NCI-H2029 (cell line): ENCODE data around the gene MMUT.
"Not testable (repeated sequence)": the region's sequence is repeated elsewhere in the genome, so short reads cannot be mapped to it uniquely, and the experiment has no call there.

ENCODE experiments used
- DNase-seq: peaks from one replicate; lab custom pipeline; 2025; lab: John Stamatoyannopoulos, UW

MMUT gene

DNA sequence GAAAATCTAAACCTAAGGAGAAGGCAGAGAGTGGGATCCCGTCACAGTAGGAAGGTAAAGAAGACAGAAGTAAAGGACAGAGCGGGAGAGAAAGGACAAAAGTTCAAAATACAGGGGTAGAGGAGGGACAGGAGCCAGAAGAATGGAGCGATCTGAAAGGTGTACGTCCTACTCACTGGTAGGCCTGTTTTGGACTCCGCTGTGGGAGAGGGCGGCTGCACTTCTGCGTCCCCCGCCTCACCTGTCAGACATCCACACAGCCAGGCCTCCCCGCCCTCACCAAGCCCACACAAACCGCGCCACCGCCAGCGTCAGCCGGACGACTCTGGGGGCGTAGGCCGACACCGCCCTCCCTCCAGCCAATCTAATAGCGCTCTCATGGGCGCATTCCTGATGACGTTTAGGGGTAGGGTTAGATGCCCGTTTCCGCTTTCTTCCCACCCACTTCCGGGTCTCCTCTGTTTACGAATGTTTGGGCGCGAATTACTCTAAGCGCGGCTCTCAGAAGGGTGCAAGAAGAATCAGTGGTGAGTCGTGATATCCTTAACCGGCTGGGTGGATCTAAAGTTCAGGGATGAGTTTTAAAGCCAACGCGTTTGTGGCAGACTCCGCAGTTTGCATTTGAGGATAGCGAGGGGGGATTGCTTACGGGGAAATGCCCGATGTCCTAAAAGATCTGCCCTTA lies at the start of gene MMUT, which contains the start of gene CENPQ:
TSS of gene MMUT (minus strand) at position 327 of the 685 bp plus-strand sequence. CDS start 3,787 bp downstream, outside the sequence.
TSS of gene CENPQ (plus strand) at position 444 of the 685 bp plus-strand sequence. CDS start 6,807 bp downstream, outside the sequence.
- peak; percentile 97 for DNase-seq

DNA sequence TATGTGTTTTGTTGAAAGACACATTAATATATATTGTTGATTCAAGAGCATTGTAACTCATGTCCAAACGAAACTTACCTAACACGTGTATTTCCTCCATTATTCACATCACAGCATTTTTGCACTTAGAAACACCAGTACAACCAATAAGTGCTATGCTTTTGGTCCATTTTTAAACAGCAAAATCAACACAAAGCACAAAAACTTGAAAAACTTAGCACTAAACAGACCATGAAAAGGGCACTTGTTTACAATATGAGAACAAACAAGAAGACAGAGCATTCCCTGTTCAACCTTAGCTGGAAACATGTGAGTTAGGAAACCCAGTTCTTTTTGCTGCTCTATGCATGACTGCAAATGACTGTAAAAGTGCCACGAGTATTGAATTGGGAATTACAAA lies 46.3 kb upstream of the MMUT start:
- no peak for DNase-seq

DNA sequence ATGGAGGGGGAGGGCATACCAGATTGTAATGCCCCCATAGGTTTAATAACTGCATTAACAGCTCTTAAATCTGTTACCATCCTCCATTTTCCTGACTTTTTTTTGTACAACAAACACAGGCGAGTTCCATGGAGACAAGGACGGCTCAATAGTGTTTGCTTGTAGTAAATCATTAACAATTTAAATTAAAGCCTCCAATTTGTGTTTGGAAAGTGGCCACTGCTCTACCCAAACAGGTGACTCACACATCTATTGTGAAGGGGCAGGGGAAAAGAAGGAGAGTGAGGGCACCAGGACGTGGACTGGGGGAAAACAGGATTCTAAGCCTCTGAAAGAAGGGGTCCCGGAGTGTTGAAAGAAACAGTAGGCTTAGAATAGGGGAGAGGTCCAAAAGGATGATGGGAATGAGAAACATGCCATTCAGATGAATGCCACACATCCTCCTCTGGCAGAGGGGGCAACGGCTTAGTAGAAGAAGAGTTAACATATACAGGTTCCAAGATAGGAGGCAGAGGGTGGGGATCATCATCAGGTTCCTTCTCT lies 43.6 kb upstream of the MMUT start:
- DNase-seq = no peak

DNA sequence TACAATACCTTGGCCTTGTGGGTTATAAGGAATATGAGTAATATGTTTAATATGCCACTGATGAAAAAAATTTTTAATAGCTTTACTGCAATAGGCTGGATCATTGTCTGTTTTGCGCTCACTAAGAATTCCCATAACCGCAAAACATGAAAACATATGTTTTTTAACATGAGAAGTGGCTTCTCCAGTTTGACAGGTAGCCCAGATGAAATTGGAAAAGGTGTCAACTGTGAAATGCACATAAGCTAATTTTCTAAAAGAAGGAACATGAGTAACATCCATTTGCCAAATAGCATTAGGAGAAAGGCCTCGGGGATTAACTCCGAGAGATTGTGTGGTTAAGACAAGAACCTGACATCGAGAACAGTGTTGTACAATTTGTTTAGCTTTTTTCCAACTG lies 41.6 kb upstream of the MMUT start:
- no peak for DNase-seq

DNA sequence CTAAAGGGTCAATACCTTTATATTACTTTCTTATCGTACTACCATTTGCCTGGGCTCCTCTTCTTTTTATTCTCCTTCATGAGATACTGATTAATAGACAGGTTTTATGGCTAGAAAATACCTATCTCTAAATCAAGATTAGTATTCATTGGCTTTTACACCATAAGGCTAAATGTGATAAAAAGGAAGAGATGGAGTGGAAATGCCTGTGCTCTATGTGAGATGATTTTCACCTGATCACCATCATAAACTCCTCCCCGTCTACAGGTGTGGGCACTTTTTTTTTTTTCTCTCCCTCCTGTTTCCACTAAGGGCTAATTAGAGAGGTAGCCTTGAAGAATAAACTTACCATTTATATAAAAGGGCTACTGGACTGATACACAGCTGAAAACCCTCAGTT lies 36.6 kb upstream of the MMUT start, which contains the start of gene GLYATL3:
TSS of gene GLYATL3 (plus strand) at position 301 of the 400 bp plus-strand sequence. CDS start 12,068 bp downstream, outside the sequence.
- DNase-seq = peak; percentile 30

DNA sequence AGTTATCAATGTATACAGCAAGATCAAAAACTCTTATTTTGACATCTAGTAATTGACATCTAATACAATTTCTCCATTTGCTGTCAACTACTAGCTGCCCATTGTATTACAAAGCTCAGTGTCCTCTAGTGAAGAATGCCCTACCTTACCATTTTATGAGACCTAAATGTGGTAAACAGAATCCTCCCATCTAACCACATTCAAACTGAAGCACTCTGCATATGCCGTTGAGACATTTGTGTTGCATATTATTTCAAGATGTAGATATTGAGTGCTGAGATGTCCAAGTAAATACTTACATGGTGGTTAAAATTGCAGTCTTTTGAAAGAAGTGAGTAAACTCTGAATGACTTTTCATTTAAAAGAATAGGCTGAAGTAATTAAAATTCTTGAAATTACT lies 36.1 kb upstream of the MMUT start:
- DNase-seq = no peak

DNA sequence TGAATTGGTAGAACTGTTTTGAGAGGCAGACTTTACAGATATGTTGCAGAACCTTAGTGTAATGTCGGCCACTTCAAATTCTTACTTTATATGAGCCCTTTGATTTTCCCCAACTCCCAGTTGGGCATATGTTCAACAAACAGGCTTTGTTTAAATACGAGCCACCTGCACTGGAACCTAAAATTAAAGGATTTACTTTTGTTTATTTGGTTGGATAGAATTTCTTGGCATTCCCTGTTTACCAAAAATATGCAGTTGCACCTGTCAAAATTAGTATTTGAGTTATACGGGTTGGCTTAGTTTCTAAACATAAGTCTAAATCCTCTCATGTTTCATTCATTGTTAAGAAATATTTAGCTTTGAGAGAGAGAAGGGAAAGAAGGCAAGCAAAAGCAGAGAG lies 34.3 kb upstream of the MMUT start:
- DNase-seq = no peak

DNA sequence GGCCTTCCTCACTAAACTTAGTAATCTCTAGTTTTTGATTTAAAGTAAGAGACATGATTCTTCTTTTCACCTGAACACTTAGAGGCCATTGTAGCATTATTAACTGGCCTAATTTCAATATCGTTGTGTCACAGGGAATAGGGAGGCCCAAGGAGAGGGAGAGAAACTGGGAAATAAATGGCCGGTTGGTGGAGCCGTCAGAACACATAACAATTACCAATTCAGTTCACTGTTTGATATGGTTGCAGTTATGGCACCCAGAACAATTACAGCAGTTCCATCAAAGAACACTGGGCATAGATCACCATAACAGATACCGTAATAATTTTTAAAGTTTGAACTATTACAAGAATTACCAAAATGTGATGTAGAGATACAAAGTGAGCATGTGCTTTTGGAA lies 27.6 kb upstream of the MMUT start:
- DNase-seq = no peak

DNA sequence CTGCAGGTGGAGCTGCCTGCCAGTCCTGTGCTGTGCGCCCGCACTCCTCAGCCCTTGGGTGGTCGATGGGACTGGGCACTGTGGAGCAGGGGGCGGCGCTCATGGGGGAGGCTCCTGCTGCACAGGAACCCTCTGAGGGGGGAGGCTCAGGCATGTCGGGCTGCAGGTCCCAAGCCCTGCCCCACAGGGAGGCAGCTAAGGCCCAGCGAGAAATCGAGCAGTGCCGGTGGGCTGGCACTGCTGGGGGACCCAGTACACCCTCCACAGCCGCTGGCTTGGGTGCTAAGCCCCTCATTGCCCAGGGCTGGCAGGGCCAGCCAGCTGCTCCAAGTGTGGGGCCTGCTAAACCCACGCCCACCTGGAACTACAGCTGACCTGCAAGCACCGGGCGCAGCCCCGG lies 20.3 kb upstream of the MMUT start:
- not testable (repeated sequence) for DNase-seq

DNA sequence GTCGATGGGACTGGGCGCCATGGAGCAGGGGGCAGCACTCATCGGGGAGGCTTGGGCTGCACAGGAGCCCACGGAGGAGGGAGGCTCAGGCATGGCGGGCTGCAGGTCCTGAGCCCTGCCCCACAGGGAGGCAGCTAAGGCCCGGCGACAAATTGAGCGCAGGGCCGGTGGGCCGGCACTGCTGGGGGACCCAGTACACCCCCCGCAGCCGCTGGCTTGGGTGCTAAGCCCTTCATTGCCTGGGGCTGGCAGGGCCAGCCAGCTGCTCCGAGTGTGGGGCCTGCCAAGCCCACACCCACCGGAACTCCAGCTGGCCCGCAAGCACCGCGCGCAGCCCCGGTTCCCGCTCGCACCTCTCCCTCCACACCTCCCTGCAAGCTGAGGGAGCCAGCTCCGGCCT lies 18.8 kb upstream of the MMUT start:
- DNase-seq = not testable (repeated sequence)

DNA sequence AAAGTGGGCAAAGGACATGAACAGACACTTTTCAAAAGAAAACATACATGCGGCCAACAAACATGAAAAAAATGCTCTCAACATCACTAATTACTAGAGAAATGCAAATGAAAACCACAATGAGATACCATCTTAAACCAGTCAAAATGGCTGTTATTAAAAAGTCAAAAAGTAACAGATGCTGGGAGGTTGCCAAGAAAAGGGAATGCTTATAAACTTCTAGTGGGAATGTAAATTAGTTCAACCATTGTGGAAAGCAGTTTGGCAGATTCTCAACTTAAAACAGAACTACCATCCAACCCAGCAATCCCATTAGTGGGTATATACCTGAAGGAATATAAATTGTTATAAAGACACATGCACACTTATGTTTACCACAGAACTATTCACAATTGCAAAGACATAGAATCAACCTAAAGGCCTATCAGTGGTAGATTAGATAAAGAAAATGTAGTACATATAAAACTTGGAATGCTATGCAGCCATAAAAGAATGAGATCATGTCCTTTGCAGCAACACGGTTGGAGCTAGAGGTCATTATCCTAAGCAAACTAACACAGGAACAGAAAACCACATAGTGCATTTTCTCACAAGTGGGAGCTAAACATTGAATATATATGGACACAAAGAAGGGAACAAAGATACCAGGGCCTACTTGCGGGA lies 16.4 kb upstream of the MMUT start:
- no peak for DNase-seq

DNA sequence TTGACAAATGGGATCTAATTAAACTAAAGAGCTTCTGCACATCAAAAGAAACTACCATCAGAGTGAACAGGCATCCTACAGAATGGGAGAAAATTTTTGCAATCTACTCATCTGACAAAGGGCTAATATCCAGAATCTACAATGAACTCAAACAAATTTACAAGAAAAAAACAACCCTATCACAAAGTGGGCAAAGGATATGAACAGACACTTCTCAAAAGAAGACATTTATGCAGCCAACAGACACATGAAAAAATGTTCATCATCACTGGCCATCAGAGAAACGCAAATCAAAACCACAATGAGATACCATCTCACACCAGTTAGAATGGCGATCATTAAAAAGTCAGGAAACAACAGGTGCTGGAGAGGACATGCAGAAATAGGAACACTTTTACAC lies 13.5 kb upstream of the MMUT start:
- DNase-seq = not testable (repeated sequence)

DNA sequence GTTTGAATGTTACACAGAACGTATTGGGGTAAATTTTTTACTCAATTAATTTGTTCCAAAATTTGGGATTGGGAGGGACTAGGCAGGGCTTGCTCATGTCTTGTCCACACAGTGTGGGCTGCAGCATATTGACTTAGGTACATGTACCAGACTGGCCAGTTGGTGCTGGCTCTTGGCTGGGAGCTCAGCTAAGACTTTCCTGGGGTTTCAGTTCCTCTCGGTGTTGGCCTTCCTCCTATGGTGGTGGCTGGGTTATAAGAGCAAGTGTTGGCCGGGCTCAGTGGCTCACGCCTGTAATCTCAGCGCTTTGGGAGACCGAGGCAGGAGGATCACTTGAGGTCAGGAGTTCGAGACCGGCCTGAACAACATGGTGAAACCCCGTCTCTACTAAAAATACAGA lies 5.0 kb upstream of the MMUT start:
- DNase-seq = no peak

DNA sequence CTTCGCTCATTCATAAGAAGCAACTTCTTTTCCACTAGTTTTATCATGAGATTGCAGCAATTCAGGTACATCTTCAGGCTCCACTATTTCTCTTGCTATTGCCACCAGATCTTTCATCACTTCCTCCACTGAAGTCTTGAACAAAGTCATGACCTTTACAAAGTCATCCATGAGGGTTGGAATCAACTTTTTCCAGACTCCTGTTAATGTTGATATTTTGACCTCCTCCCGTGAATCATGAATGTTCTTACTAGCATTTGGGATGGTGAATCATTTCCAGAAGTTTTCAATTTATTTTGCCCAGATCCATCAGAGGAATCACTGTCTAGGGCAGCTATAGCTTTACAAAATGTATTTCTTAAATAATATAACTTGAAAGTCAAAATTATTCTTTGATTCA lies 1.6 kb upstream of the MMUT start:
- no peak for DNase-seq

DNA sequence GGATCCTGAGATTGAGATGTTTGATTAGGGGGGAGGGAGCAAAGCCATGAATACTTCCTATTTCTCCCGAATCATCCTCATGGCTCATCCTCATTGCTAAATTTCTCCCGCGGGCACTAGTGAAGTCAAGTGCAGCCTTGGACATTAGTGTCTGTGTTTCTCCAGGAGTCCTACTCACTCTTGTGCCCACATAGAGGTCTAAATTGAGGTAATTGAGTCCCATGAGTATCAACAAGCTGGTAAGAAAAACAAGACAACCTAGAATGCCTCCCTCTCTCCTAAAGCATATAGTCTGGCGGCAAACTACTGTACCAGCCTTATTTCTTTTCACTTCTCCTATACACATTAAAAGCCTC lies 537 bp upstream of the MMUT start:
- no peak for DNase-seq

DNA sequence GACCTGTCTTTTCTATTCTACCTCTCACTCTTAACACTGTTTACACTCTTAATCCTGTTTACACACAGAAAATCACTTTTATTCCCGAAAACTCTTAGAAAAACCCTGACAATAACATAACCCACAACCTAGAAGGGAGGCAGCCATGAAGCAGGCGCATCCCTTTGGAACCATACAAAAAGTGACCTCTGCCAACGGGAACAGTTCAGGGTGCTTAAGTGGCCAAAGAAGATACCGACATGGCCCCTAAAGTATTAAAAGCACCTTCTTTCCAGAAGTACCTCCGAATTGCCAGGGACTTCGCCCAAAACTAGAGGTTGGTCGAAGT lies 490 bp downstream of the MMUT start:
- no peak for DNase-seq

DNA sequence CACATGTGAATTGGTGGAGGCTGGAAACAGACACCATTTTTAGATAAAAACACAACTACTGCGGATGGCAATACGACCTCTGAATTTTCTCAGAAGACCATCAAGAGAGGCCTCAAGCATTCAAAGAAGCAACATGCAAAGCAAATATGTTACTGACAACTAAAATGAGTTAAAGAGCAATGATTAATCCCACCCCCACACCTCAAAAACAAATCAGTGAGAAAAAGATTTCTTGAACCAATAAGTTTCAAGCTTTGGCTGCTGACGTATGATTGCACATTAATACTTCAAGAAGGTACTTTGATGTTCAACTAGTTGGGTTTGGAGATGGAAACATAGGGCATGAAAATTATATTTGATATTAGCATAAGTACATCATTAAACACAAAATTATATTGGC lies 982 bp downstream of the MMUT start:
- DNase-seq = no peak

DNA sequence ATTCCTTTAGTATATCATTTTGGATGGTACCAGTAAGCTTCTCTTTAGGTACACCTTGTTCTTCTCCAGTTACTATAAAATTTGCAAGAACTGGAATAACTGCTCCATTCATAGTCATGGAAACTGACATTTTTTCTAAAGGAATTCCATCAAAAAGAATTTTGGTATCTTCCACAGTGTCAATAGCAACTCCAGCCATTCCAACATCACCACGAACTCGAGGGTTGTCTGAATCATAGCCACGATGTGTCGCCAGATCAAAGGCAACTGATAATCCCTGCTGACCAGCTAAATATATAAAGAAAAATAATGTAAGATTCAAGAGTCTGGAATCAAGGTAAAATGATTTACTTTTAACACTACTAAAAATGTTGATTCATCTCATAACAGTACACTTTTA lies 5.3 kb downstream of the MMUT start:
- no peak for DNase-seq

DNA sequence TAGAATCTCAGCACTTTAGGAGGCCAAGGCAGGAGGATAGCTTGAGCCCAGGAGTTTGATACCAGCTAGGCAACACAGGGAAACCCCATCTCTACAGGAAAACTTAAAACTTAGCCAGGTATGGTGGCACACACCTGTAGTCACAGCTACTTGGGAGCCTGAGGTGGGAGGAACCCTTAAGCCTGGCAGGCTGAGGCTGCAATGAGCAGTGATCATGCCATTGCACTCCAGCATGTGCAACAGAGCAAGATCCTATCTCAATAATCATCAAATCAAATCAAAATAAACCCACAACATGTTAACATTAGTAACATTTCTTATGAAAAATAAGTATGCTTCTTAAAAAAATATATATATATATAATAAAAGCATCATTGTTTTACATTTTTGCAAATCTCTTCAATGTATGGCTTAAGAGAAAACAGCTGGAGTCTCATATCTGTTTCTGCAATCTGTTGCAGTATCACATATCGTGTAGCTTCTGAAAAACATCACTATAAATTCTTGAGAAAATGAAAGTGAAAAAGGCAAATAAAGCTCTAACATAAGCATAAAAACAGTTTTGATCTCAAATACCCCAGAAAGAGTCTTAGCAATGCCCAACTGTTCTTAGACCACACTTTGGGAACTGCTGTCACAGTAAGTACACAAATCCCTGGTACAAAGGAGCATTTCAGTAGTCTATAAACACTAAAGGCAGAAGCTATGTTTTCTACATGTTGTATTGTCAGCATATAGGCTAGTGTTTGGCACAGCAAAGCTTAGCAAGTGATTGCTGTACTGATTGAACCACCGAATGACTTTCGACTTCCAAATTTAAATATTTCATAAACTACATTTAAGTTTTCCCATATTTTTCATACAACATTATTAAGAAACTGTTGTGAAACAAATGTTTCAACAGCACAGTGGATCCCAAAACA lies 8.0 kb downstream of the MMUT start:
- no peak for DNase-seq

DNA sequence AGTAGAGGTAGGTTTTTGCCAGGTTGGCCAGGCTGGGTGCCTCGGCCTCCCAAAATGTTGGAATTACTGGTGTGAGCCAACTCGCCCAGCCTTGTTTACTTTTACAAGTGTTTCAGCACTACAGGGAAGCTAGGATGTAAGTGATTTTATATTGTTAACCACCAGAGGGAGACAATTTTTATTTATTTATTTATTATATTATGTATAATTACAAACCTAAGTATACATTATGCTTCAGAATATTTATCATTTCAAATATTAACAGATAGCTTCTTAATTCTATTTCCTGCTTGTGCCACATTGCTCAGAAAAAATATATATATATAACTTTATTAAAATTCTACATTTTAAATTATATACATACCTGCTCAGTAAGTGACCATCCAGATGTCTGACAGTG lies 9.8 kb downstream of the MMUT start:
- no peak for DNase-seq

DNA sequence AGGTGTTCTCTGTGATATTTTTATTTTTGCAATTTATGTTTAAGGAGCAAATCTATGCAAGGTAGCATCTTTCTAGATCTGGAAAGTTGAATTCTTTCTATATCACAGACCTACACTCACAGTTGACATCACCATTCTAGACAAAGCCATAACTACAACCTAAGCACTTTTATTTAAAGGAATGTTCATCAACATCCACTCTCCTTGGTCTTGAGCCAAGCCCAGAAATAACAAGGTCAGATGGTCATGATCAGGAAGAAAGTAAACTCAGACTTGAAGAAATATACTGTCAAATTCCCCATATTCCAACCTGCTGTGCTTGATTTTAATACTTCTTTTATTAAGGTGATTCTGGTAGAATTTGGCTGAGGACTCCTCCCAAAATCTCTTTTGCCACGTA lies 32.2 kb downstream of the MMUT start:
- no peak for DNase-seq

DNA sequence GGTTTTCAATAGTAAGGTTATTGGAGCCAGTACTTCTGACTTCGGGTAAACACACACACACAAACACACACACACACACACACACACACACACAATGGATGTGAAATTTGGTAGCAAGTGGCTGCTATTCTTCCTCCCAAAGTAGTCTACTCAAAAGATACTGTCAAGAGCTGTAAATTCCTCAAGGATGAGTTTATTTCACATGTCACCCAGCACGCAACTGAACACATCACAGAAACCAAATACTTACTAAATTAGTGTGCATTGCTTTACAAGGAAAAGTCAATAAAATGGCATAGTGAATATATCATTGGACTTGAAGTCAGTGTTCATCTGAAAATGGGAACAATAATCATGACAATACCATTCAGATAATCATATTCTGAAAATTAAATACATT lies 32.9 kb downstream of the MMUT start:
- no peak for DNase-seq

DNA sequence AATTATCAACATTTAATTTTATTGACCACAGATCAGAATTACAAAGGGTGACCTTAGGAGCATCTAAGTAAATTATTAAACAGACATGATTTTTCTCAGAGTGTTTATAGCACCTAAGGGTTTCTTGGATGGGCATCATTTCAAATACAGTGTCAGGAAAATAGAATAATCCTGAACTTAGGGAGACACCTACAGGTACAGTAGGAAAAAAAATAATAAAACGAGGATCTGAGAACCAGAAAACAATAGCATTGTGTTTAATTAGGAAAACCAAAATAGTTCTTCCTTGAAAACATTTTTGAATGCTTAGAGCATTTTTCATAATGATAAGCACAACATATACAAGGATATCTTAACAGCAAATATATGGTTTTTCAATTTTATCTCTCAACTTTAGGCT lies 39.2 kb downstream of the MMUT start:
- no peak for DNase-seq
